ENCODE results near the gene APP.

DNA sequence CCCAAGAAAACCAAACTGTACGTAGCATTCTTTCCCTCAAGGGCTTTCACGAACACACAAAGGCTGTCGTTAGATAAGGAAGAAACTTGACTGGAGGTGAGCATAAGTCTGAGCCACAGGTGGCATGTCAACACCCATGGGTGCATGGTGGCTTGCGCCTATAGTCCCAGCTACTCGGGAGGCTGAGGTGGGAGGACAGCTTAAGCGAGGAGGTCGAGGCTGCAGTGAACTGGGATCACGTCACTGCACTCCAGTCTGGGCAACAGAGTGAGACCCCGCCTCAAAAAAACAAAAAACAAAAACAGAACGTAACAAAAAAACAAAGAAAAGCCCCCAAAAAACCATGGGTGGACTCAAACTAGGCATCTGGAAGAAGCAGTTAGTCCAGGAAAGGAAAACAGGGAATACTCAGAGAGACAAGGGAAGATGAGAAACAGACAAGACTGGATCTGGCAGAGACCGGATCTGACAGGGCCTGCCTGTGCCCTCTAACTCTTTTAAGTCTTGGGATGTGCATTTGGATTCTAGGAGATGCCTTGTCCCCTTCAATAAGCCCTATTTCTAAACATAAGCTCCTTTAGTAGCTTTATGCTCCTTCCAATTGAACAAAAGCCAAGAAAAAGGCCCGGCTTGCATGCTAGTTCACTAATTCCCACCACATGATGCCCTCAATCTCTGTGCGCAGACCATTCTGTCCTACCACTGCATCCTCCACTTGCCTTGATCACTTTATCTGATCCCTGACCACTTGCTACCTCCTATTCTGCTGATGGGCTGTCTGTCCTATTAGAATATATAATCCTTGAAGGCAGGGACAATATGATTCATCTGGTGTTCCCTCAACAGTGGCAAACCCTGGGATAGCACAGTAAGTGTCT lies 73.8 kb downstream of the APP start:
- no peak for TF ChIP-seq POLR2A (IDR thresholded peaks at IDR 0.05)
- TF ChIP-seq, protein P1, sequence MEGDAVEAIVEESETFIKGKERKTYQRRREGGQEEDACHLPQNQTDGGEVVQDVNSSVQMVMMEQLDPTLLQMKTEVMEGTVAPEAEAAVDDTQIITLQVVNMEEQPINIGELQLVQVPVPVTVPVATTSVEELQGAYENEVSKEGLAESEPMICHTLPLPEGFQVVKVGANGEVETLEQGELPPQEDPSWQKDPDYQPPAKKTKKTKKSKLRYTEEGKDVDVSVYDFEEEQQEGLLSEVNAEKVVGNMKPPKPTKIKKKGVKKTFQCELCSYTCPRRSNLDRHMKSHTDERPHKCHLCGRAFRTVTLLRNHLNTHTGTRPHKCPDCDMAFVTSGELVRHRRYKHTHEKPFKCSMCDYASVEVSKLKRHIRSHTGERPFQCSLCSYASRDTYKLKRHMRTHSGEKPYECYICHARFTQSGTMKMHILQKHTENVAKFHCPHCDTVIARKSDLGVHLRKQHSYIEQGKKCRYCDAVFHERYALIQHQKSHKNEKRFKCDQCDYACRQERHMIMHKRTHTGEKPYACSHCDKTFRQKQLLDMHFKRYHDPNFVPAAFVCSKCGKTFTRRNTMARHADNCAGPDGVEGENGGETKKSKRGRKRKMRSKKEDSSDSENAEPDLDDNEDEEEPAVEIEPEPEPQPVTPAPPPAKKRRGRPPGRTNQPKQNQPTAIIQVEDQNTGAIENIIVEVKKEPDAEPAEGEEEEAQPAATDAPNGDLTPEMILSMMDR (IDR thresholded peaks at IDR 0.05) = no peak
